GM12872 (cell line): ENCODE measurements around the gene DNAI2.

Source experiments
- CTCF ChIP-seq: IDR thresholded peaks from 3 replicates; pipeline ENCODE4 v1.5.1; 2011; ENCODE audit warnings: low read depth, mild to moderate bottlenecking, low read length, moderate library complexity; ENCODE audit not compliant: insufficient read depth

The DNAI2 gene

GRCh38 chr17:74361230-74362068, 87.4 kb downstream of the DNAI2 start, which contains the start of gene BTBD17:
TSS of gene BTBD17 (minus strand) at chr17:74361868. CDS start at chr17:74361819, 49 bp downstream.
- peak; percentile 59 for TF ChIP-seq CTCF

- no peak for TF ChIP-seq CTCF
Measured at GRCh38 chr17:74362069-74362405, 88.0 kb downstream of the DNAI2 start.

GRCh38 chr17:74362810-74363498, 88.9 kb downstream of the DNAI2 start:
- no peak for TF ChIP-seq CTCF
